Measurements from ENCODE around the gene AQP5.

Gene AQP5

DNA sequence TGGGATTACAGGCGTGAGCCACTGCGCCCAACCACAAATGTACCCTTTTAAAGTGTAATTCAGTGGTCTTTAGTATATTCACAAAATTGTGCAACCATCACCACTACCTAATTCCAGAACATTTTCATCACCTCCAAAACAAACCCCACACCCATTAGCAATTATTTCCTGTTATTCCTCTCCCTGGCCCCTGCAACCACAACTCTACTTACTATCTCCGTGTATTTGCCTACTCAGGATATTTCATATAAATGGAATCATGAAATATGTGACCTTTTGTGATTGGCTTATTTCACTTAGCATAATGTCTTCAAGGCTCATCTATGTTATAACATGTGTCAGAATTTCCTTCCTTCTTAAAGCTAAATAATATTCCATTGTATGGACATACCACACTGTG lies 27.2 kb upstream of the AQP5 start:
- no peak overlapping the region for H3K4me3 ChIP-seq (ENCODE audit: low read length)
- no peaks in the 10 kb centered on the region for H3K36me3 ChIP-seq (ENCODE audit: control insufficient read depth, insufficient read depth, low read length, severe bottlenecking)
- no peaks in the 10 kb centered on the region for H3K9me3 ChIP-seq (ENCODE audit: control insufficient read depth, low read length)
- H3K4me1 ChIP-seq (ENCODE audit: control insufficient read depth, insufficient read depth, low read length): peaks cover 19% of the 10 kb centered on the region
- no peak for DNase-seq (ENCODE audit: low read depth)
- H3K9ac ChIP-seq (ENCODE audit: low read length): no peak overlapping the region
- no peaks in the 10 kb centered on the region for H3K27me3 ChIP-seq (replicated peaks; ENCODE audit: control insufficient read depth, insufficient read depth, low read length)

DNA sequence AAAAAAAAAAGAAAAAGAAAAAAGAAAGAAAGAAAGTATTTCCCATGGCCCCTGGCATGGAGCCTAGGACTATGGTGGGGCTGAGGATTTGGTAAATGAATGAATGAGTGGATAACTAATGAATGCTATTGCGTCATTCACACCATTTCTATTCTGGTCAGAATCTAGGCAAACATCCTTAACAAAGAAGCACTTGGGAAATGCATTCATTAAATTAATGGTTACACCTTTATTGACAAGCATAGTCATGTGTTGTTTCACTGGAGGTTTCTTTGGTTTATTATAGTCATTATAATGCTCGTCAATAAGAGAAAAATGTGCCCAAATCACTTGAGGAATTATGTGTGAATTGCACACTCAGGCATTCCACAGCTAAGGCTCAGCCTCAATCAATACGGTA lies 24.7 kb upstream of the AQP5 start:
- H3K4me1 ChIP-seq (ENCODE audit: control insufficient read depth, insufficient read depth, low read length): peaks cover 19% of the 10 kb centered on the region
- no peaks in the 10 kb centered on the region for H3K27me3 ChIP-seq (replicated peaks; ENCODE audit: control insufficient read depth, insufficient read depth, low read length)
- no peaks in the 10 kb centered on the region for H3K36me3 ChIP-seq (ENCODE audit: control insufficient read depth, insufficient read depth, low read length, severe bottlenecking)
- H3K9me3 ChIP-seq (ENCODE audit: control insufficient read depth, low read length): no peaks in the 10 kb centered on the region
- DNase-seq (ENCODE audit: low read depth): no peak
- H3K9ac ChIP-seq (ENCODE audit: low read length): no peak overlapping the region
- H3K4me3 ChIP-seq (ENCODE audit: low read length): no peak overlapping the region

DNA sequence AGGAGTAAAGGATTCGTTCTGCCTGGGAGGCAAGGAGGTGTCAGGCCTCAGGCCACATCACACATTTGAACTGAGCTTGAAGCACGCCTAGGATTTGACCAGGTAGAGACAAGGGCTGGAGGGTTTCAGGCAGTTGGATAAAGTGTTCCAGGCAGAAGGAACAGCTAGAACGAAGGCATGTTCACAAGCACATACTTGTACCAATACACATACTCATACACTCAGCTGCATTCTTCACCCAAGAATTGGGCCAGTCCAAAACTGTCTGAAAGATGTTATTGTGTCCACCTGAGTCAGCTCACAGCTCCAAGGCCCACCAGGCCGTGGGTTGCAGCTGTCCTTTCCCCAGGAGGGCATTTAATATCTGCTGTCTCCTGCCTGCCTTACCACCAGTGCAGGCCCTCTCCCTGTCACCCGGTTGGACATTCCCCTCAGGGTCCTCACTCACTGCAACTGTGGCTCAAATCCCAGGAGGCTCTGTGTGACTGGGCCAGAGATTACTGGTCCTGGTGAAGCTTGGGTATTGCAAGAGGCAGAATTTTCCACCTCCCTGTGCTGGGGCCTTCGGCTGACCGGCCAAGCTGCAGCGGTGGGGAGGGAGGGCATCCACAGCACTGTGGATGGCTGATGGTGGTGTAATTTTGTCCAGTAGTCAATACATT lies 23.9 kb upstream of the AQP5 start:
- Histone ChIP-seq H3K9ac (ENCODE audit: low read length) (no peak overlapping the region), H3K27me3 (replicated peaks; ENCODE audit: control insufficient read depth, insufficient read depth, low read length) (no peaks in the 10 kb centered on the region), H3K4me3 (ENCODE audit: low read length) (no peak overlapping the region), H3K4me1 (ENCODE audit: control insufficient read depth, insufficient read depth, low read length) (peaks cover 19% of the 10 kb centered on the region), H3K36me3 (ENCODE audit: control insufficient read depth, insufficient read depth, low read length, severe bottlenecking) (no peaks in the 10 kb centered on the region), H3K9me3 (ENCODE audit: control insufficient read depth, low read length) (no peaks in the 10 kb centered on the region)
- no peak for DNase-seq (ENCODE audit: low read depth)

DNA sequence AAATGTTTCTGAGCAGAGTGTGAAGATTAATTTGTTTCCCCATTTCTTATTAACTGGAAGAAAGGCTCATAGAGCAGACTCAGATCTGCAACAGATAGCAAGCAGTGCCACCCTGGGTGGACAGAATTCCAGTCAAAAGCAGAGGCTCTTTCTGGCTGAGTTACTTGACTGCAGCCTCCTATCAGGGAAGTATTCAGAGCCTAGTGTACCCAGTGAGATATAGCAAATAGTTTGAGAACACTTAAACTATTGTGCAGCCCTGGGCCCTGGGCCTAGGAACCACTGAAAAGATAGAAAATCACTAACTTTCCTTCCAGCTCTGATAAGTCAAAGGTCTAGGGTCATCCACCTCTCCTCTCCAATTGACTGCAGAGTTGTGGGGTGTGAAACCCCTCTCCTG lies 22.4 kb upstream of the AQP5 start:
- Histone ChIP-seq H3K9me3 (ENCODE audit: control insufficient read depth, low read length) (no peaks in the 10 kb centered on the region), H3K9ac (ENCODE audit: low read length) (no peak overlapping the region), H3K4me3 (ENCODE audit: low read length) (no peak overlapping the region), H3K4me1 (ENCODE audit: control insufficient read depth, insufficient read depth, low read length) (peaks cover 19% of the 10 kb centered on the region), H3K36me3 (ENCODE audit: control insufficient read depth, insufficient read depth, low read length, severe bottlenecking) (no peaks in the 10 kb centered on the region), H3K27me3 (replicated peaks; ENCODE audit: control insufficient read depth, insufficient read depth, low read length) (no peaks in the 10 kb centered on the region)
- DNase-seq (ENCODE audit: low read depth): no peak

DNA sequence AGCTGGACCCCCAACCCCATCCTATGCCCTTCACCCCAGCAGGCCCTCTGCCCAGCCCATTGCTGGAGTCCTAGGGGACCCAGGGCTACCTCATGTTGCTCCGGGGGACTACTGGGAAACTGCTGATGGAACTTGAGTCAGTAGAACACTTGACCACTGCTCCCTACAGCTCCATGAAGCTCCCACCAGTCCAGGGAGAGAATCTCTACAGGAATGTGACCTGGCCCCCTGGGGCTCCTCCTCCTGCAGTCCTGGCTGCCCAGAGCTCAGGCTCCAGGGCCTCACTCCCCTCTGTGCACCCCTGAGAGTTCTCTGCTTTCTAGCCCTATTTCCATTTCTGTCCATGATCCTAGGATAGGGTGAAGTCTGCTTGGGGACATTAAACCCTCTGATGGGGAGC lies 22.0 kb upstream of the AQP5 start:
- H3K27me3 ChIP-seq (replicated peaks; ENCODE audit: control insufficient read depth, insufficient read depth, low read length): no peaks in the 10 kb centered on the region

DNA sequence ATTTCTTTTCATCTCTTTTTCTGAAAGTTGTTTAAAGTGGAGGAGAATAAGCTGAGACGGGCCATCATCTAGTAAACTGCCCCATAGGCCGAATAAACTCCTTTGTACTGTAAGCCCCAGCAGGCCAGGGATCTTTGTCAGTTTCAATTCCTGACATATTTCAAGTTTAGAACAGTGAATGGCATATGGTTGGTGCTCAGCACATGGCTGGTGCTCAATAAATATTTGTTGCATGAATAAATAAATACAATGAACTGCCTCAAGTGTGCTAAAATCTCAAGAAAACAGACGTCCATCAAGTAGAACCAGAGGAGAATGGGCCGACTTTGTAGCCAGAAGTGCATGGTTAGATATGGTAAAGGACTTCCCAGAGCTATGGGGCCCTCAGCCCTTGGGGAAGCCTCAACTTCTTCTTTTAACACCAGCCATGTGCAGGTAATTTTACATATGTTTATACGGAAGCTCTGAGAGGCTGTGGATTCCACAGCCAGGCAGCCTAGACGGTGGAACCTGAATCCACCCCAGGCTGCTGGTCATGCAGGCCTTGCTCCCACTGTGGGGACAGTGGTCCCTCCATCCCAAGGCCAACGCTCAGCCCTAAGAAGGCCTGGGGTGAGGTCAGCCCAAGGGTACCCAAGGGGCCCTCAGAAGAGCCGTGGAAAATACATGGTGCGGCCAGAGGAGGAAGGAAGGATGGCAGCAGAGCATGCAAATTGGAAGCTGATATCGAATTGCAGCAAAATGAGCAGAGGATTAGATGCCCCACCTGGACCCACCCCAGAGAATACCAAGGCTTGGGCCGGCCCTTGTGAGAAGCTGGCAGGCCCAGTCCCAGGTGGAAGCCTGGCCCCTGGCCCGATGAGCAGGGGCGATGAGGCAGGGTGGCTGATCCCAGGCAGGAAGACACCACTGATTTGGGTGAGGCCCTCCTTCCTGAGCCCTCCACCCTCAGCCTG lies 19.8 kb upstream of the AQP5 start:
- H3K9ac ChIP-seq (ENCODE audit: low read length): no peak overlapping the region
- DNase-seq (ENCODE audit: low read depth): no peak
- no peaks in the 10 kb centered on the region for H3K27me3 ChIP-seq (replicated peaks; ENCODE audit: control insufficient read depth, insufficient read depth, low read length)
- peaks cover 40% of the 10 kb centered on the region for H3K4me1 ChIP-seq (ENCODE audit: control insufficient read depth, insufficient read depth, low read length)
- H3K4me3 ChIP-seq (ENCODE audit: low read length): no peak overlapping the region
- no peaks in the 10 kb centered on the region for H3K9me3 ChIP-seq (ENCODE audit: control insufficient read depth, low read length)
- no peaks in the 10 kb centered on the region for H3K36me3 ChIP-seq (ENCODE audit: control insufficient read depth, insufficient read depth, low read length, severe bottlenecking)

More for the DNA sequence above, 22.0 kb upstream of the AQP5 start:
- DNase-seq (ENCODE audit: low read depth): no peak
- peaks cover 22% of the 10 kb centered on the region for H3K4me1 ChIP-seq (ENCODE audit: control insufficient read depth, insufficient read depth, low read length)
- H3K9me3 ChIP-seq (ENCODE audit: control insufficient read depth, low read length): no peaks in the 10 kb centered on the region
- H3K36me3 ChIP-seq (ENCODE audit: control insufficient read depth, insufficient read depth, low read length, severe bottlenecking): no peaks in the 10 kb centered on the region
- H3K9ac ChIP-seq (ENCODE audit: low read length): no peak overlapping the region
- H3K4me3 ChIP-seq (ENCODE audit: low read length): no peak overlapping the region

DNA sequence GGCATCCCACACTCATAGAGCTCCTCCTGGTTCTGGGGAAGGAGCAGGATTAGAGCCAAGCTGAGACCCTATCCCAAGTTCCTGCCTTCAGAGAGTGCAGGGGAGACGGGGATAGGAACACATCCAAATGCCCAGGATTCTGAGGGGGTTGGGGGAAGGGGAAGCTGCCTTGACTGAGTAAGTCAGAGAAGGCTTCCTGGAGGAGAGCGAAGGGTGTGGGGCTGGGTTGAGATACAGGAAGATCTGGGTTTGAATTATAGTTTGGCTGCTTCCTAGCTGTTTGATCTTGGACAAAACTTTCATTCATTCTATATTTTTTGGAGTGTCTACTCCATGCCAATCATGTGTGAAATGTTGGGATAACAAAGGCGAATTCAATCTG lies 19.2 kb upstream of the AQP5 start:
- no peaks in the 10 kb centered on the region for H3K27me3 ChIP-seq (replicated peaks; ENCODE audit: control insufficient read depth, insufficient read depth, low read length)
- H3K4me3 ChIP-seq (ENCODE audit: low read length): no peak overlapping the region
- H3K9ac ChIP-seq (ENCODE audit: low read length): no peak overlapping the region
- DNase-seq (ENCODE audit: low read depth): no peak
- peaks cover 39% of the 10 kb centered on the region for H3K4me1 ChIP-seq (ENCODE audit: control insufficient read depth, insufficient read depth, low read length)
- no peaks in the 10 kb centered on the region for H3K9me3 ChIP-seq (ENCODE audit: control insufficient read depth, low read length)
- no peaks in the 10 kb centered on the region for H3K36me3 ChIP-seq (ENCODE audit: control insufficient read depth, insufficient read depth, low read length, severe bottlenecking)

DNA sequence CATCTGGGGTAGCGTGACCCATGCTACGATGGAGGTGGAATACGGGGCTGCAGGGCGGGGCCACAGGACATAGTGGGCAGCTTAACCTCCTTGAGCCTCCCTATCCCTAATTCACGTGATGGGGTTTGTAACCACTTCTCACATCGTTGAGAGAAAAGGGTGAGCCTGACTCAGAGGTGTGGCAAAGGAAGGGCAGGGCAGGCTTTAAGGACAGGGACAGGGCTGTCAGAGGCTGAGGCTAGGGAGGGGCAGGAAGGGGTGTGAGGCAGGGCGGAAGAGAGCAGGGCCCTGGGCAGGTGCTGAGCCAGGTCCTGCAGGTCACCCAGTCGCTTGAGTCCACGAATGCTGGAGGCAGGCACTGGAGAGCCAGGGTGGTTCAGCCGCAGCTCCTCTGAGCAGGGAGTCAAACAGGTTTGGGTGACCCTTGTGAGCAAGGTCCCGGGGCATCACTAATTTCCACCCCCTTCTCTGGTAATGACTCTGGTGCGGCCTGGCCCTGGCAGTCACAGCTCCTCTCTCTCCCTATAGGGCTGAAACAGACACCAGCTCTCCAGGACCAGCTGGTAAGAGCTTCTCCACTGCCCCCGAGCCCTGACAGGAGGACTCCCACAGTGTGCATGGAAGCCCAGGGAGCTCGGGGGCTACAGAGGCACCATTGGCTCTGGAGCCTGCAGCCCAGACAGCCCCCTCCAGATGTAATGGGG lies 18.6 kb upstream of the AQP5 start:
- no peak for DNase-seq (ENCODE audit: low read depth)
- H3K27me3 ChIP-seq (replicated peaks; ENCODE audit: control insufficient read depth, insufficient read depth, low read length): no peaks in the 10 kb centered on the region
- H3K4me1 ChIP-seq (ENCODE audit: control insufficient read depth, insufficient read depth, low read length): peaks cover 34% of the 10 kb centered on the region
- no peaks in the 10 kb centered on the region for H3K36me3 ChIP-seq (ENCODE audit: control insufficient read depth, insufficient read depth, low read length, severe bottlenecking)
- H3K4me3 ChIP-seq (ENCODE audit: low read length): no peak overlapping the region
- no peaks in the 10 kb centered on the region for H3K9me3 ChIP-seq (ENCODE audit: control insufficient read depth, low read length)
- no peak overlapping the region for H3K9ac ChIP-seq (ENCODE audit: low read length)

DNA sequence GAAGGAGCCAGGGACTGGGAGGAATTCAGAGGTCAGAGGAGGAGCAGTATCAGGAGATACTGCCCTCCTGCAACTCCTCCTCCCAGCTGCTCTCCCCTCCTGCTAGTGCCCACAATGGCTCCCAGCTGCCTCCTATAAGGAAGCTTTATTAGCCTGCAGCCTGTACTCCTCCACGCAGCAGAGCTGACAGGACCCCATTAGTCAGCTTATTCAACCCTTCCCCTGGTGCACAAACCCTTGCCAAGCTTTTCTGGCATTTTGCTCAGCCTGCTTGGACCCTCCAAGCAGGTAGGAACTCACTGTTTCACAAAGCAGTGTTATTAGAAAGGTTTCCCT lies 18.1 kb upstream of the AQP5 start:
- no peak for DNase-seq (ENCODE audit: low read depth)
- Histone ChIP-seq H3K4me3 (ENCODE audit: low read length) (no peak overlapping the region), H3K9me3 (ENCODE audit: control insufficient read depth, low read length) (no peaks in the 10 kb centered on the region), H3K36me3 (ENCODE audit: control insufficient read depth, insufficient read depth, low read length, severe bottlenecking) (no peaks in the 10 kb centered on the region), H3K9ac (ENCODE audit: low read length) (no peak overlapping the region), H3K27me3 (replicated peaks; ENCODE audit: control insufficient read depth, insufficient read depth, low read length) (no peaks in the 10 kb centered on the region), H3K4me1 (ENCODE audit: control insufficient read depth, insufficient read depth, low read length) (peaks cover 33% of the 10 kb centered on the region)

DNA sequence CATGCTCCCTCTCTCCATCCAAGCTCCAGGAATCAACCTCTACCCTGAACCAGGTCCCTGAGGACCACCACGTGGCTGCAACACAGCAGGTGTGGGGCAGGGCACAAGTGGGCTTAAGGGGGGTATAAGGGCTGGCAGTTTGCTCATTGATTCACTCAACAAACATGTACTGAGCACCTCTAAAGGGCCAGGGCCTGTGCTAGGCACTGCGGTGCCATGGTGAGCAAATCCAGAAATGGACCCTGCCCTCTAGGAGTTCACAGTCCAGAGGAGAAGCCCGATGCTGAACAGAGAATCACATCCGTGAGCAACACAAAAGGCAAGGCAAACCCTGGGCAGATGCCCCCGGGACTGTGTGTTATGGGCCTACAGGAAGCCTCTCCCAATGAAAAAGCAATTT lies 17.6 kb upstream of the AQP5 start:
- Histone ChIP-seq H3K4me1 (ENCODE audit: control insufficient read depth, insufficient read depth, low read length) (peaks cover 33% of the 10 kb centered on the region), H3K9me3 (ENCODE audit: control insufficient read depth, low read length) (no peaks in the 10 kb centered on the region), H3K36me3 (ENCODE audit: control insufficient read depth, insufficient read depth, low read length, severe bottlenecking) (no peaks in the 10 kb centered on the region), H3K4me3 (ENCODE audit: low read length) (no peak overlapping the region), H3K27me3 (replicated peaks; ENCODE audit: control insufficient read depth, insufficient read depth, low read length) (no peaks in the 10 kb centered on the region), H3K9ac (ENCODE audit: low read length) (no peak overlapping the region)
- no peak for DNase-seq (ENCODE audit: low read depth)

DNA sequence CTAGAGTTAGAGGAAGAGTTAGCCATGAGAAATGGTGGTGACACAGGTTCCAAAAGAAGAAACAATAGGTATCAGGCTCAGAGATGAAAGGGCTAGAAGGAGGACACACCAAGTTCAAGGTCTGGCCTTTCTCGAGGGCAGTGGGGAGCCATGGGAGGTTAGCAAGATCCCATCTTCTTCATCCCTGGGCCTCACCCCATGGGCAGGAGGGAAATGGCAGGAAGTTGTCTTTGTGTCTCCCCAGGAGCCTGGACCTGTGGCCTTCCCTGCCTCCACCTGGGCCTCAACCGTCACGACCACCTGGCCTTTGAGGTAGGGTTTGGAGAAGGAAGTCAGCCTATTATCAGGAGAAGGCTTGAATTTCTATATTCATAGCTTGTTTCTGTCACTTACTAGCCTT lies 17.0 kb upstream of the AQP5 start:
- Histone ChIP-seq H3K27me3 (replicated peaks; ENCODE audit: control insufficient read depth, insufficient read depth, low read length) (peaks cover 5% of the 10 kb centered on the region), H3K4me3 (ENCODE audit: low read length) (no peak overlapping the region), H3K4me1 (ENCODE audit: control insufficient read depth, insufficient read depth, low read length) (peaks cover 28% of the 10 kb centered on the region), H3K9ac (ENCODE audit: low read length) (no peak overlapping the region), H3K9me3 (ENCODE audit: control insufficient read depth, low read length) (no peaks in the 10 kb centered on the region), H3K36me3 (ENCODE audit: control insufficient read depth, insufficient read depth, low read length, severe bottlenecking) (no peaks in the 10 kb centered on the region)
- no peak for DNase-seq (ENCODE audit: low read depth)
